ENCODE data around the gene CACYBP.
A peak's percentile ranks its signal among the peaks of the same experiment; 100 is the strongest.

CACYBP gene

GRCh38 chr1:174974711-174975119, 25.0 kb upstream of the CACYBP start:
- DNase-seq: no peak

DNA sequence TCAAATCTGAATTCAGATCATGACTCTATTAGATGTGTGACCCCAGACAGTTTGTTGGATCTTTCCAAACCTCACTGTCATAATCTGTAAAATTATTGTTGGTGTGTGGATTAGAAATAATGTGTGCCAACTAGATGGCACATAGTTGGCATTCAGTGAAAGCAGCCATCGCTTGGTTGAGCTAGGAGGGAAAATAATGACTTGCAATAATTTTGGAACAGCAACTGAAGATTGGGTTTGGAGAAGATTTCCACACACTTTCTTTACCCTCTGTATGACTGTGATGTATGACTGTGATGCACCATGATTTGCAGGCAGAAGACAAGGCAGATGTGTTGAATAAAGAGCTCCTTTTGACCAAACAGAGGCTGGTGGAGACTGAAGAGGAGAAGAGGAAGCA, 24.0 kb upstream of the CACYBP start:
- no peak for DNase-seq

DNA sequence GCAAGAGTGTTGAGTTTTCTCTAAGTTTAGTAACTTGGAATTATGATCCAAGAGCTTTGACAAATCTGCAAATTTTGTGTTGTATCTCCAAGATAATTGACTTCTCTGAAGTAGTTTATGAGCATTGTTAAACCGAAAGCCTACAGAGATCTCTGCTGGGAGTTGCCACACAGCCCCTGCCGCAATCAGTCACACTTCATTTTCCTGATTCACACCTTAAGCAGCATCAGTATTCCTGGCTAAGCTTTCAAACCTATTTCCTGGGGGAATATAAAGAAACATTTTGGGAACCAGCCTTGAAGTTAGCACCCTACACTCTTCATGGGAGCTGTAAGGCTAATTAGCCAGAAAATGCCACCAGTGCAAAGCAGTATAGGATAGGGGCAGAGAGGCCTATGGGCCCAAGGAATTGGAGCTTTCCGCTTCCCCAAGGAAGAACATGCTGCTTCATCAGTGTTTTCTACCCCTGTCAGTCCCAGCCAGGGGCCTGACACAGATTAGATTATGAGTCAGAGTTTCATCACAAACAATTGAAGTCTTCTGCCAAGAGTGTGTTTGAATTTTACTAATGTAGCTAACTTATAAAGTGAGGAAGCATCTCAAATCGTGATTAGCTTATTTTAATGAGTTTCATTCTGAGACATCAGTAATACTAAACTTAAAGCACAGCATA, 23.2 kb upstream of the CACYBP start:
- no peak for DNase-seq

DNA sequence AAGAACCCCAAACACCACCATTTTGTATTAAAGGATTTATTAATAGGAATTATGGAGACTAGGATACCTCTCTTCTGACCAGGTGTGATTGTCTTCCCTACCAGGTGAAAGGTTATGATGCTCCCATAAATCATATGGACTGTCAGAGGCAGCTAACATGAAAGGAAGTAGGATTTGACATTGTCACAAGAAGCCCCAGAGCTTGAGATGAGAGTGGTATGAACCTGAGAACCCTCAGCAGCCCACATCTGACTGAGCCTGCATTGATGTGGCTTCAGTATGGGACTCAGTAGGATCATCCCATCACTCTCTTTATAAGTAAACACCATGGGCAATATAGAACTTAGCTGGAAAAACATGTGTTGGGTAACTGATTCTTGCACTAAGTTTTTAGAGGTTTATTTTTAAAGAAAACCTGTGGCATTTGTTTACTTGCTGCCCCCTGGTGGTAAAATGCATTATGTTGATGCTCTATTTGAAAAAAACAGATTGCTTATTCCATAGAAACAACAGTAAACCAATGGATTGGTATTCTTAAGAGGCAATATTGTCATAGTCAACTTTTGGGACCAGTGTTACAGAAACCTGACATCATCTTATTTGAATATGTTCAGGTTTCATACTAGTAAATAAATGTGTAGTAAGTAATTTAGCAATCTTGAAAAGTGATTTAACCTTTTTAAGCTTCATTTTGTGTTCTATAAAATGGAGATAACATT, 16.6 kb upstream of the CACYBP start:
- no peak for DNase-seq

- no peak for DNase-seq
These were observed 14.8 kb upstream of the CACYBP start for GRCh38 chr1:174984952-174985351.

- DNase-seq: no peak
These were observed 11.2 kb upstream of the CACYBP start for GRCh38 chr1:174988539-174988938.

GRCh38 chr1:174988986-174989385, 10.8 kb upstream of the CACYBP start:
- DNase-seq: no peak

DNA sequence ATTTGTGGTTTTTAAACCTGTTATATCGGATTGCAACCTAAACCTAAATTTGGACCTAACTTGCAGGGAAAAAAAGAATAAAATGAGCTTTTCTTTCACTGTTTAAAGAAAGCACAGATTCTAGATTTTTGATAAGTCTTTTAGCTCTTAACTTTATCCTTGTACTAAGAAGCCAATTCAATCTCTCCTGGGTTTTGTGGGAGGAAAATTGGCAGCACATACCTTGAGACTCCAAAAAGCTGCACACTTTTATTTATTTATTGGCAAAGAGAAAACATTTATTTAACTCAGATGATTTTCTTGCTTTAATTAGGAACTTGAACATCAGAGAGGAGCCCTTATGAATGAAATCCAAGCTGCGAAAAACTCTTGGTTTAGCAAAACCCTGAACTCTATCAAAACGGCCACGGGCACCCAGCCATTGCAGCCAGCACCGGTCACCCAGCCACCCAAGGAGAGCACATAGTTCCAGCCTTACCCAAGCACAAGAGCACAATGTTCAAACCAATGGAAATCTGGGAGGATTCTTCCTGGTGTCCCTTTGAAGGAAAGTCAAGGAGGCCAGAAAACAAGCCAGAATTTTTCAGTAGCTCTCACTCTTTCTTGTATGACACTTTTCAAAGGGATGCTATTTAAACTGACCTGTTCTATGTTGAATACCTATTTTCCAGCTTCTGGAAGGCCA, 10.1 kb upstream of the CACYBP start:
- DNase-seq: no peak

DNA sequence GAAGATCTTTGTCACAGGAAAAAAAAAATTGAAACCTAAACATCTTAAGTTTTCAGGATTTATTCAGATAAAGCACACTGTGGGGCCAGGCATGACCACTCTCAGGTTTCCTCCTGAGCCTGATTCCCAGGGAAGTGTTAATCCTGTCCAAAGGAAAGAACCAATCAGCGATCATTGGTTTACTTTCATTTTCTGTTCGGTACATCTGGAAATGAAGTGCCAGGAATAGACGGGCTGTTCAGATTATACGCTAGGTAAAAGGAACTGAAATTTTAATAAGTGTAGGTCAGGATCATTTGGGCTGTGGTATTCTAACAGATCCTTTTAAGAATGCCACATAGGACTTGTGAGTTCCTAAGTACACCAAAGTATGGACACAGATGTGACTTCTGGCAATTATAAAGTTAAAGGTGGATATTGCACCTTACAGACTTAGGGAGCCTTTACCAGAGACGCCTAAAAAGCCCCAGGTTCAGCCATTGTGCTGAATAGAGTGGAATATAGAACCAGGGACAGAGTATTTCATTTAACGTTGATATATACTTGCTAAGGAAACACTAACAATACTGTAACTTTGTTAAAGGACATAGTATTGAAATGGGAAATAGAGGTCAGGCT, 9.3 kb upstream of the CACYBP start:
- no peak for DNase-seq

DNA sequence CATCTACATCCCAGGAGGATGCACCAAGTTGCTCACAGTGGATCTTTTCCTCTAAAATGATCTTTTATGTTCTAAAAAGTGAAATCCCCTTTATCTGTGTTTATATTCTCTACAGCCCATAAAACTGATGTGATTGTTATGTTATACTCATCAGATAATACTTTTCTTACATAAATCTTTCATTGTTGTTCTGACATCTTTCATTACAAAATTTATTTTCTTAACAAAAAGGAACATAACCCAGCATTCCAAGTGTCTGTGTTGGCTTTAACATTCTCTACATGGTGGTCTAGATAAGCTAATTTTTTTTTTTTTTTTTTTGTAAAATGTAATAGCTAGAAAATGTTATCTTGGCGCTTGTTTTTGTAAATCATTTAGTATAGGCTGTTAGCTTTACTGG, 8.3 kb upstream of the CACYBP start:
- no peak for DNase-seq

- no peak for DNase-seq
These were observed 4.6 kb upstream of the CACYBP start for GRCh38 chr1:174995121-174995520.

- no peak for DNase-seq
These were observed 3.8 kb upstream of the CACYBP start for GRCh38 chr1:174995916-174996315.

DNA sequence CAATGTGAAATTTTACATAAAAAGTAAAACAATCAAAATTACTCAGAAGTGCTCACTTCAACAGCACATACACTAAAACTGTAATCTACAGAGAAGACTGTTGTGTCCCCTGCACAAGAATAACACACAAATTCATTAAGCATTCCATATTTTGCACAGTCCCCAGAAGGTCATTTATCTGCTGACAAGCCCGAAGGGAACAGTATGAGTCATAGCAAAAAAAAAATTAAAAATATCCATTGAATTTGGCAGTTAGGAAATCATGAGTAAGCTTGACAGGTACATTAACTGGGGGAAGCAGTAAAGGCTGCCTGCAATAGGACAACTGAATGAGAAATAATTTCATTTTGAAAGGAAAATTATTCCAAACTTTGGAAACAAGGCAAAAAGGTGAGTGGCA, 3.3 kb upstream of the CACYBP start:
- no peak for DNase-seq

GRCh38 chr1:174997041-174997440, 2.7 kb upstream of the CACYBP start:
- no peak for DNase-seq

- DNase-seq: peak; percentile 19
These were observed 1.1 kb upstream of the CACYBP start for GRCh38 chr1:174998569-174999215.

- DNase-seq: peak; percentile 97
These were observed 371 bp upstream of the CACYBP start for GRCh38 chr1:174999216-174999935.

GRCh38 chr1:175000697-175001187, 995 bp downstream of the CACYBP start:
- no peak for DNase-seq

GRCh38 chr1:175002910-175003517, 3.3 kb downstream of the CACYBP start:
- DNase-seq: no peak

- DNase-seq: no peak
These were observed 3.8 kb downstream of the CACYBP start for GRCh38 chr1:175003521-175003920.

GRCh38 chr1:175005085-175005783, 5.5 kb downstream of the CACYBP start:
- DNase-seq: no peak

GRCh38 chr1:175009532-175009931, 9.8 kb downstream of the CACYBP start:
- no peak for DNase-seq

Data from stimulated activated CD4-positive, alpha-beta T cell treated with anti-CD3 and anti-CD28 coated beads, Interleukin-4, amount 100 ng/mL, for 1 hour (primary cell).